ENCODE data around the gene GRM1.

GRCh38 chr6:146106532-146106931, 77.7 kb downstream of the GRM1 start:
- TF ChIP-seq EZH2 (IDR thresholded peaks at IDR 0.05; ENCODE audit: borderline replicate concordance, low read depth, low read length) (no peak), TCF7 (IDR thresholded peaks at IDR 0.05; ENCODE audit: borderline replicate concordance) (no peak), ATF7 (IDR thresholded peaks at IDR 0.05) (no peak), JUNB (CRISPR knock-in tag; conservative IDR thresholded peaks at IDR 0.05) (no peak), E4F1 (CRISPR knock-in tag; IDR thresholded peaks at IDR 0.05; ENCODE audit: borderline replicate concordance) (no peak), RAD21 (CRISPR knock-in tag; conservative IDR thresholded peaks at IDR 0.05 in 1 of 2, IDR thresholded peaks at IDR 0.05 in 1 of 2) (no peak), ZBTB12 (CRISPR knock-in tag; IDR thresholded peaks at IDR 0.05) (no peak)
